ENCODE results near the gene MTMR11. TPM values are rescaled to one million over a fixed set of nuclear protein-coding genes. Genes with fewer than 3 reads are reported as not detected.

The MTMR11 gene
- total and polyA plus RNA-seq, 9 of the 15 experiments (the other 6 are each of a cell fraction or from before 2014, with no cell fraction given), result 0.09 to 1.6 (median 0.51) TPM

GRCh38 chr1:149942885-149943284 lies 6.2 kb upstream of the MTMR11 start:
- DNase-seq (ENCODE audit: extremely low read depth in 1 of 4, low spot score in 3 of 4), result no peak
- ATAC-seq, result no peak
- FAIRE-seq, result no peak
- no peak overlapping the region for H3K9ac ChIP-seq (ENCODE audit: insufficient read depth in 1 of 2, low read depth in 2 of 2, low read length in 2 of 2)
- BruUV-seq (replicated peaks), result TSS peak; percentile 41
- no peak overlapping the region for H3K4me3 ChIP-seq
- H3K4me1 ChIP-seq (replicated peaks in 1 of 2; ENCODE audit: control insufficient read depth in 2 of 2, insufficient read depth in 2 of 2, low read length in 2 of 2), result peaks cover 10 to 18% of the 10 kb centered on the region in 2 experiments; a peak in 4 of 5 replicates
- H3K79me2 ChIP-seq (ENCODE audit: control insufficient read depth, insufficient read depth, low read length), result no peaks in the 10 kb centered on the region
- TF ChIP-seq SNIP1 (IDR thresholded peaks at IDR 0.05; ENCODE audit: low read depth) (no peak), MITF (IDR thresholded peaks at IDR 0.05) (no peak), POU5F1 (IDR thresholded peaks at IDR 0.05; ENCODE audit: borderline replicate concordance, low read depth, low read length, partially characterized antibody) (no peak), ZNF444 (CRISPR knock-in tag; IDR thresholded peaks at IDR 0.05) (no peak), FOSL1 (tag; conservative IDR thresholded peaks at IDR 0.05) (no peak), MAZ (CRISPR knock-in tag; conservative IDR thresholded peaks at IDR 0.05 in 1 of 2, IDR thresholded peaks at IDR 0.05 in 1 of 2) (no peak), NCOA6 (IDR thresholded peaks at IDR 0.05) (no peak), DEAF1 (CRISPR knock-in tag; IDR thresholded peaks at IDR 0.05) (no peak), MTA1 (IDR thresholded peaks at IDR 0.05; ENCODE audit: borderline replicate concordance) (no peak), ZNF23 (CRISPR knock-in tag; IDR thresholded peaks at IDR 0.05) (no peak), FOXP1 (CRISPR knock-in tag; IDR thresholded peaks at IDR 0.05) (no peak), POLR2AphosphoS2 (IDR thresholded peaks at IDR 0.05; ENCODE audit: low read length) (no peak), CHAMP1 (IDR thresholded peaks at IDR 0.05) (no peak), FOXM1 (IDR thresholded peaks at IDR 0.05; ENCODE audit: low read depth) (no peak), FOXM1 (CRISPR knock-in tag; IDR thresholded peaks at IDR 0.05; ENCODE audit: low read depth) (no peak), CHD4 (IDR thresholded peaks at IDR 0.05; ENCODE audit: insufficient read depth, insufficient replicate concordance, low read depth, low read length, poor library complexity, severe bottlenecking) (no peak), NFXL1 (CRISPR knock-in tag; IDR thresholded peaks at IDR 0.05) (no peak), ARHGAP35 (IDR thresholded peaks at IDR 0.05; ENCODE audit: partially characterized antibody) (no peak), MECOM (CRISPR knock-in tag; IDR thresholded peaks at IDR 0.05) (no peak)
- no peaks in the 10 kb centered on the region for H3K9me3 ChIP-seq (replicated peaks; ENCODE audit: control insufficient read depth, insufficient read depth, low read depth, low read length)
- intact Hi-C loops (cut with micrococcal nuclease), result no loop called here
- ChIA-PET CTCF (ENCODE audit: low intra/inter-chr PET ratio) (interaction anchor here (1.6 kb wide), 1 partner anchor 55 kb away, joined by 4 read pairs; a partner anchor contains a TSS), POLR2A (interaction anchor here (1.0 to 1.3 kb wide), 6 partner anchors 15 to 124 kb away, joined by 3 to 15 read pairs (median 3); partner anchors contain the start of gene VPS45)
- no peak overlapping the region for H2AFZ ChIP-seq (ENCODE audit: low read depth, low read length)
- no peak overlapping the region for H3K4me2 ChIP-seq (ENCODE audit: insufficient read depth, low read length)
- H3K27me3 ChIP-seq (ENCODE audit: control insufficient read depth in 2 of 2, insufficient read depth in 2 of 2, low read length in 2 of 2), result no peaks in the 10 kb centered on the region
- WGBS (ENCODE audit: insufficient coverage, low coverage, missing lambda C conversion rate), result 38% methylated on average over 3 of the region's 3 CpGs
- no peaks in the 10 kb centered on the region for H3K9me1 ChIP-seq (ENCODE audit: control insufficient read depth, insufficient read depth, low read length)
- H4K20me1 ChIP-seq (replicated peaks; ENCODE audit: control insufficient read depth, insufficient read depth, low read length), result no peaks in the 10 kb centered on the region
- no peak overlapping the region for H3K27ac ChIP-seq (ENCODE audit: extremely low read depth, low read depth, low read length)
- in situ Hi-C loops (cut with MboI), result no loop called here
- H3K36me3 ChIP-seq (ENCODE audit: control insufficient read depth, insufficient read depth, low read length), result peaks cover 30% of the 10 kb centered on the region; the same call in 2 of the 3 replicates

Measured in K562 (cell line).